HepG2 (cell line): ENCODE measurements around the gene CWF19L2. TPM values are rescaled to one million over a fixed set of nuclear protein-coding genes. Genes with fewer than 3 reads are reported as not detected.
A peak's percentile ranks its signal among the peaks of the same experiment; 100 is the strongest.

Experiments used
- CEBPG ChIP-seq: IDR thresholded peaks from 2 replicates; pipeline ENCODE4 v1.6.1; 2016
- FOXJ3 ChIP-seq: sonication (generic); formaldehyde crosslinking; IDR thresholded peaks from 2 replicates; pipeline ENCODE4 v1.4.0; 2020; ENCODE audit warnings: missing genetic modification reagents, mild to moderate bottlenecking, borderline replicate concordance
- HDAC1 ChIP-seq: sonication (generic); formaldehyde crosslinking; IDR thresholded peaks from 2 replicates; pipeline ENCODE4 v1.5.1; 2020; ENCODE audit warnings: mild to moderate bottlenecking, missing genetic modification reagents
- HNF4G ChIP-seq, 2 experiments: sonication (generic) in 1 of 2; formaldehyde crosslinking in 1 of 2; IDR thresholded peaks; 2 replicates each; pipeline versions ENCODE4 v1.4.0 to v1.6.1; 2011 to 2020; ENCODE audit warnings: borderline replicate concordance in 2 of 2, low read depth in 2 of 2, mild to moderate bottlenecking in 2 of 2, low read length in 1 of 2, missing genetic modification reagents in 1 of 2, moderate library complexity in 1 of 2
- IRF2 ChIP-seq: IDR thresholded peaks from 2 replicates; pipeline ENCODE4 v1.6.1; 2018; ENCODE audit warnings: missing genetic modification reagents, missing compliant biosample characterization
- KLF16 ChIP-seq, 2 experiments: sonication (generic) in 1 of 2; formaldehyde crosslinking in 1 of 2; IDR thresholded peaks; 2 replicates each; pipeline versions ENCODE4 v1.6.1 to v1.8.0; 2016 to 2023; ENCODE audit warnings: missing genetic modification reagents in 2 of 2, missing compliant biosample characterization in 1 of 2
- NFKBIZ ChIP-seq: IDR thresholded peaks from 2 replicates; pipeline ENCODE4 v1.6.1; 2018; ENCODE audit warnings: missing genetic modification reagents, missing compliant biosample characterization
- NR2F6 ChIP-seq, 2 experiments: IDR thresholded peaks; 2 replicates each; pipeline ENCODE4 v1.6.1; 2016; ENCODE audit warnings: antibody characterized with exemption in 1 of 2, mild to moderate bottlenecking in 1 of 2
- SOX5 ChIP-seq: IDR thresholded peaks from 2 replicates; pipeline ENCODE4 v1.6.1; 2016; ENCODE audit warnings: borderline replicate concordance
- TARDBP ChIP-seq: sonication (generic); formaldehyde crosslinking; IDR thresholded peaks from 2 replicates; pipeline ENCODE4 v1.8.0; 2022; ENCODE audit warnings: mild to moderate bottlenecking, missing genetic modification reagents
- ZNF792 ChIP-seq: IDR thresholded peaks from 2 replicates; pipeline ENCODE4 v1.6.1; 2016
- polyA plus RNA-seq, 8 experiments: library from polyadenylated mRNA; depleted of rRNA in 3 of 8; stranded (reverse) in 7 of 8; unstranded in 1 of 8; fragments of >200 nt; fragmentation: Illumina TruSeq in 4 of 8; extraction: Trizol in 4 of 8; gene quantifications; 2 replicates each; pipeline versions ENCODE4 v1.2.1 to v1.2.3, GENCODE V29; 2011 to 2016; ENCODE audit warnings: low read depth in 4 of 8, missing spikeins in 1 of 8, mixed read lengths in 1 of 8; ENCODE audit not compliant: insufficient read depth in 1 of 8
- total RNA-seq, 5 experiments: library from RNA; depleted of rRNA; stranded (reverse); fragments of >200 nt; fragmentation: Illumina TruSeq; extraction: Trizol; gene quantifications; 2 replicates each; pipeline ENCODE4 v1.2.3, GENCODE V29; 2016; ENCODE audit warnings: low read depth in 1 of 5
- TF ChIP-seq, protein P1 (sequence below): IDR thresholded peaks from 2 replicates; pipeline ENCODE4 v1.6.1; 2016; ENCODE audit warnings: low read depth, missing genetic modification reagents, missing compliant biosample characterization
- TF ChIP-seq, protein P2 (sequence below): IDR thresholded peaks from 2 replicates; pipeline ENCODE4 v1.6.1; 2016; ENCODE audit warnings: low read depth

Gene CWF19L2
- total and polyA plus RNA-seq, 2 of the 13 experiments (the other 11 are each of a cell fraction or from before 2014, with no cell fraction given): 2.2 to 18.6 TPM

DNA sequence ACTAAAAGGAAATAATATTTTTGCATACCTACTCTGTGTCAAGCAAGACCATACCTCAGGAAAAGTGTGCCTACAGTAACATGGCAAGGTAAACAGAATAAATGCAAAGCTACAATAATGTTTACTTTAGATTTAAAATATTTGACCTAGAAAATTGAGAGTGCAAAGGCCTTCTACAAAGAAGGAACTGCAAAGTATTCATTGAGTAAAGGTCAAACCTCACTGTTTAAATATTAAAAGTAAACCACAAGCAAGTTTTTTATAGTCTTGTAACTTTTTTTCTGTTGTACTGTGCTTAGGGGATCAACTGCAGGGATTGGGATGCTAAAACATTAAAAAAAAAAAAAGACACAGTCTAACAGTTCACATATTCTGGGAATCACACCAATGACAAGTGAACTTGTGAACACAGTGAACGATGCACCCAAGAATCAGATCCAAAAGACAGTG is 48.8 kb downstream of the CWF19L2 start (continued):
- 0 out of 2 replicates have a peak, but pooled peaks have one; percentile 29 for TF ChIP-seq ZNF792 (CRISPR knock-in tag)
- peak; percentile 98 for TF ChIP-seq NR2F6 (IDR thresholded peaks at IDR 0.05)
- peak; percentile 96 for TF ChIP-seq NR2F6 (CRISPR knock-in tag; IDR thresholded peaks at IDR 0.05)
- TF ChIP-seq HNF4G (IDR thresholded peaks at IDR 0.05; ENCODE audit: borderline replicate concordance, low read depth, low read length): peak; percentile 65
- no peak for TF ChIP-seq HNF4G (CRISPR knock-in tag; IDR thresholded peaks at IDR 0.05; ENCODE audit: borderline replicate concordance, low read depth)
- TF ChIP-seq, protein P1, sequence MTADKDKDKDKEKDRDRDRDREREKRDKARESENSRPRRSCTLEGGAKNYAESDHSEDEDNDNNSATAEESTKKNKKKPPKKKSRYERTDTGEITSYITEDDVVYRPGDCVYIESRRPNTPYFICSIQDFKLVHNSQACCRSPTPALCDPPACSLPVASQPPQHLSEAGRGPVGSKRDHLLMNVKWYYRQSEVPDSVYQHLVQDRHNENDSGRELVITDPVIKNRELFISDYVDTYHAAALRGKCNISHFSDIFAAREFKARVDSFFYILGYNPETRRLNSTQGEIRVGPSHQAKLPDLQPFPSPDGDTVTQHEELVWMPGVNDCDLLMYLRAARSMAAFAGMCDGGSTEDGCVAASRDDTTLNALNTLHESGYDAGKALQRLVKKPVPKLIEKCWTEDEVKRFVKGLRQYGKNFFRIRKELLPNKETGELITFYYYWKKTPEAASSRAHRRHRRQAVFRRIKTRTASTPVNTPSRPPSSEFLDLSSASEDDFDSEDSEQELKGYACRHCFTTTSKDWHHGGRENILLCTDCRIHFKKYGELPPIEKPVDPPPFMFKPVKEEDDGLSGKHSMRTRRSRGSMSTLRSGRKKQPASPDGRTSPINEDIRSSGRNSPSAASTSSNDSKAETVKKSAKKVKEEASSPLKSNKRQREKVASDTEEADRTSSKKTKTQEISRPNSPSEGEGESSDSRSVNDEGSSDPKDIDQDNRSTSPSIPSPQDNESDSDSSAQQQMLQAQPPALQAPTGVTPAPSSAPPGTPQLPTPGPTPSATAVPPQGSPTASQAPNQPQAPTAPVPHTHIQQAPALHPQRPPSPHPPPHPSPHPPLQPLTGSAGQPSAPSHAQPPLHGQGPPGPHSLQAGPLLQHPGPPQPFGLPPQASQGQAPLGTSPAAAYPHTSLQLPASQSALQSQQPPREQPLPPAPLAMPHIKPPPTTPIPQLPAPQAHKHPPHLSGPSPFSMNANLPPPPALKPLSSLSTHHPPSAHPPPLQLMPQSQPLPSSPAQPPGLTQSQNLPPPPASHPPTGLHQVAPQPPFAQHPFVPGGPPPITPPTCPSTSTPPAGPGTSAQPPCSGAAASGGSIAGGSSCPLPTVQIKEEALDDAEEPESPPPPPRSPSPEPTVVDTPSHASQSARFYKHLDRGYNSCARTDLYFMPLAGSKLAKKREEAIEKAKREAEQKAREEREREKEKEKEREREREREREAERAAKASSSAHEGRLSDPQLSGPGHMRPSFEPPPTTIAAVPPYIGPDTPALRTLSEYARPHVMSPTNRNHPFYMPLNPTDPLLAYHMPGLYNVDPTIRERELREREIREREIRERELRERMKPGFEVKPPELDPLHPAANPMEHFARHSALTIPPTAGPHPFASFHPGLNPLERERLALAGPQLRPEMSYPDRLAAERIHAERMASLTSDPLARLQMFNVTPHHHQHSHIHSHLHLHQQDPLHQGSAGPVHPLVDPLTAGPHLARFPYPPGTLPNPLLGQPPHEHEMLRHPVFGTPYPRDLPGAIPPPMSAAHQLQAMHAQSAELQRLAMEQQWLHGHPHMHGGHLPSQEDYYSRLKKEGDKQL: peak; percentile 87
- TF ChIP-seq FOXJ3 (CRISPR knock-in tag): peak; percentile 95; the same call in 1 of the 2 replicates
- TF ChIP-seq IRF2 (CRISPR knock-in tag): peak; percentile 57; the same call in 1 of the 2 replicates
- TF ChIP-seq, protein P2, sequence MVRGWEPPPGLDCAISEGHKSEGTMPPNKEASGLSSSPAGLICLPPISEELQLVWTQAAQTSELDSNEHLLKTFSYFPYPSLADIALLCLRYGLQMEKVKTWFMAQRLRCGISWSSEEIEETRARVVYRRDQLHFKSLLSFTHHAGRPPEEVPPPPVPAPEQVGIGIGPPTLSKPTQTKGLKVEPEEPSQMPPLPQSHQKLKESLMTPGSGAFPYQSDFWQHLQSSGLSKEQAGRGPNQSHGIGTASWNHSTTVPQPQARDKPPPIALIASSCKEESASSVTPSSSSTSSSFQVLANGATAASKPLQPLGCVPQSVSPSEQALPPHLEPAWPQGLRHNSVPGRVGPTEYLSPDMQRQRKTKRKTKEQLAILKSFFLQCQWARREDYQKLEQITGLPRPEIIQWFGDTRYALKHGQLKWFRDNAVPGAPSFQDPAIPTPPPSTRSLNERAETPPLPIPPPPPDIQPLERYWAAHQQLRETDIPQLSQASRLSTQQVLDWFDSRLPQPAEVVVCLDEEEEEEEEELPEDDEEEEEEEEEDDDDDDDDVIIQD: peak; percentile 77; the same call in 1 of the 2 replicates
- peak; percentile 51; the same call in 1 of the 2 replicates for TF ChIP-seq HDAC1 (CRISPR knock-in tag)
- TF ChIP-seq KLF16 (CRISPR knock-in tag; IDR thresholded peaks at IDR 0.05): peak in 1 of 2 experiments; percentile 43; a peak in 1 of 4 replicates
- TF ChIP-seq SOX5 (CRISPR knock-in tag): peak; percentile 82
- TF ChIP-seq NFKBIZ (CRISPR knock-in tag): 0 out of 2 replicates have a peak, but pooled peaks have one; percentile 48
- peak; percentile 9; the same call in 1 of the 2 replicates for TF ChIP-seq CEBPG
- TF ChIP-seq TARDBP (CRISPR knock-in tag): peak; percentile 73
